OCI-LY1 (cell line): ENCODE data around the gene SAXO2.
"Not testable (repeated sequence)": the region's sequence is repeated elsewhere in the genome, so short reads cannot be mapped to it uniquely, and the experiment has no call there.

Source experiments
- H2AFZ ChIP-seq: fragments of 200-600 bp; sonication (generic), shearing (Covaris generic); 2 replicates; pipeline ENCODE4 v1.6.0; 2014; ENCODE audit warnings: antibody characterized with exemption, mild to moderate bottlenecking, low read length
- H3F3A ChIP-seq: fragments of 200-600 bp; sonication (generic), shearing (Covaris generic); 2 replicates; pipeline ENCODE4 v1.6.0; 2014; ENCODE audit warnings: mild to moderate bottlenecking, antibody characterized with exemption, low read length, moderate library complexity; ENCODE audit not compliant: insufficient read depth
- H3K27ac ChIP-seq: fragments of 200-600 bp; sonication (generic); 2 replicates; pipeline ENCODE4 v1.5.1; 2014; ENCODE audit warnings: low read length, mixed run types, mild to moderate bottlenecking, low read depth; ENCODE audit not compliant: poor library complexity, severe bottlenecking
- H3K27me3 ChIP-seq: fragments of 200-600 bp; sonication (generic); 2 replicates; pipeline ENCODE4 v1.6.0; 2014; ENCODE audit warnings: antibody characterized with exemption, mild to moderate bottlenecking, low read length, moderate library complexity; ENCODE audit not compliant: insufficient read depth
- H3K36me3 ChIP-seq: fragments of 200-600 bp; sonication (generic); 2 replicates; pipeline ENCODE4 v1.6.1; 2014; ENCODE audit warnings: mild to moderate bottlenecking, antibody characterized with exemption, low read length, moderate library complexity, mixed read lengths; ENCODE audit not compliant: insufficient read depth
- H3K4me1 ChIP-seq: fragments of 200-600 bp; sonication (generic); 2 replicates; pipeline ENCODE4 v1.5.1; 2014; ENCODE audit warnings: mild to moderate bottlenecking, low read length, moderate library complexity; ENCODE audit not compliant: insufficient read depth, severe bottlenecking
- H3K4me2 ChIP-seq: fragments of 200-600 bp; sonication (generic), shearing (Covaris generic); 2 replicates; pipeline ENCODE4 v1.6.1; 2014; ENCODE audit warnings: low read length
- H3K4me3 ChIP-seq: fragments of 200-600 bp; sonication (generic); 2 replicates; pipeline ENCODE4 v1.5.1; 2014; ENCODE audit warnings: low read length, low read depth, mild to moderate bottlenecking, mixed read lengths; ENCODE audit not compliant: poor library complexity, severe bottlenecking
- H3K79me2 ChIP-seq: fragments of 200-600 bp; shearing (Covaris generic); 2 replicates; pipeline ENCODE4 v1.6.1; 2016; ENCODE audit warnings: mixed run types, low read length, mixed read lengths; ENCODE audit not compliant: insufficient read depth
- H3K9ac ChIP-seq: fragments of 200-600 bp; sonication (generic), shearing (Covaris generic); 2 replicates; pipeline ENCODE4 v1.6.1; 2014; ENCODE audit warnings: mild to moderate bottlenecking, low read length, mixed read lengths
- H3K9me2 ChIP-seq: fragments of 200-600 bp; sonication (generic), shearing (Covaris generic); 2 replicates; pipeline ENCODE4 v1.6.1; 2014; ENCODE audit warnings: low read depth, mild to moderate bottlenecking, low read length, mixed read lengths
- H3K9me3 ChIP-seq: fragments of 200-600 bp; shearing (Covaris generic); 2 replicates; pipeline ENCODE4 v1.6.1; 2014; ENCODE audit warnings: low read length, mixed read lengths
- H4K20me1 ChIP-seq: fragments of 200-600 bp; sonication (generic), shearing (Covaris generic); 2 replicates; pipeline ENCODE4 v1.6.0; 2016; ENCODE audit warnings: mild to moderate bottlenecking, low read length; ENCODE audit not compliant: insufficient read depth

The SAXO2 gene

GRCh38 chr15:82330921-82331320 is 68.3 kb downstream of the SAXO2 start:
- not testable (repeated sequence) for H3K9me2 ChIP-seq, H3K9ac ChIP-seq, H3K36me3 ChIP-seq, H3K4me2 ChIP-seq, H3F3A ChIP-seq, H4K20me1 ChIP-seq, H3K4me1 ChIP-seq, H3K79me2 ChIP-seq, H2AFZ ChIP-seq, H3K27me3 ChIP-seq, H3K9me3 ChIP-seq, H3K27ac ChIP-seq, H3K4me3 ChIP-seq

GRCh38 chr15:82331576-82332304 is 69.1 kb downstream of the SAXO2 start:
- H2AFZ ChIP-seq, H3K4me1 ChIP-seq, H3K27me3 ChIP-seq, H3K4me3 ChIP-seq, H3K27ac ChIP-seq, H3K9me2 ChIP-seq, H3K4me2 ChIP-seq, H3K9me3 ChIP-seq, H3K79me2 ChIP-seq, H3K36me3 ChIP-seq, H4K20me1 ChIP-seq, H3F3A ChIP-seq, H3K9ac ChIP-seq: not testable (repeated sequence)

- H3K36me3 ChIP-seq, H3K9me2 ChIP-seq, H2AFZ ChIP-seq, H3K4me2 ChIP-seq, H3K27ac ChIP-seq, H3K4me3 ChIP-seq, H3K4me1 ChIP-seq, H4K20me1 ChIP-seq, H3K9ac ChIP-seq, H3K9me3 ChIP-seq, H3K27me3 ChIP-seq, H3F3A ChIP-seq, H3K79me2 ChIP-seq: not testable (repeated sequence)
These were observed 70.3 kb downstream of the SAXO2 start for GRCh38 chr15:82332711-82333602.

- H3K9me3 ChIP-seq, H3F3A ChIP-seq, H3K4me1 ChIP-seq, H3K27me3 ChIP-seq, H3K79me2 ChIP-seq, H4K20me1 ChIP-seq, H3K4me2 ChIP-seq, H3K9ac ChIP-seq, H3K4me3 ChIP-seq, H3K27ac ChIP-seq, H3K9me2 ChIP-seq, H2AFZ ChIP-seq, H3K36me3 ChIP-seq: not testable (repeated sequence)
These were observed 71.3 kb downstream of the SAXO2 start for GRCh38 chr15:82333603-82334553.
